ENCODE data around the gene RIPPLY1.

The RIPPLY1 gene

GRCh38 chrX:106903291-106903824 lies at the start of gene RIPPLY1:
Gene RIPPLY1, minus strand, starts transcription at chrX:106903341. Its CDS starts 54 bp downstream, at chrX:106903287.
- DNase-seq (ENCODE audit: low read depth): no peak

GRCh38 chrX:106952538-106952937 lies 49.4 kb upstream of the RIPPLY1 start:
- DNase-seq (ENCODE audit: low read depth): no peak

DNA sequence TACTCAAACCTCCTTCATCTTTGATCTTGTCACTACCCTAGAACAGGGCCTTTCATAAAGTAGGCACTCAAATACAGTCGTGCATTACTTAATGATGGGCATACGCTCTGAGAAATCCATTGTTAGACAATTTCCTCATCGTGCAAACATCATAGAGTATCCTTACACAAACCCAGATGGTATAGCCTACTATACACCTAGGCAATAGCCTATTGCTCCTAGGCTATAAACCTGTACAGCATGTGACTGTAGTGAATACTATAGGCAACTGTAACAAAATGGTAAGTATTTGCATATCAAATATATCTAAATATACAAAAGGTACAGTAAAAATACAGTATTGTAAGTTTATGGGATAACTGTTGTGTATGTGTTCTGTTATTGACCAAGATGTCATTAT lies 48.9 kb upstream of the RIPPLY1 start:
- no peak for DNase-seq (ENCODE audit: low read depth)

GRCh38 chrX:106951230-106951629 lies 48.1 kb upstream of the RIPPLY1 start:
- no peak for DNase-seq (ENCODE audit: low read depth)

DNA sequence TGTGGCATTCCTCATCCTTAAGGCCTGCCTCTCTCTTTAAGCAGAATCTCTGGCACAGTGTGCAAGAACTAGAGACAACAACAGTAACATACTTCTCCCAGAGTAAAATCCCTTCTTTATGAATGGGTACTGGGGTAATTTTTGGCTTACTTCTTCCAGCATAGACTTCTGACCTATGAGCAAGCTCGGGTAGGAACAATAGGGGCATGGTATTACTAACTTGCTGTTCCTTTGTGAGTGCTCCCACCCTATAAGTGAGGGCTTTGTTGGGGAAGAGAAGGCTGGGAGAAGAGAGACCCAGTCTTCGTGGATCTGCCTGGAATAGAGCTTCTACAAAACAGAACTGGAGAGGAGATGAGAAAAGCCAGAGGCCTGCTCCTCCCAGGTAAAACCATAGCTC lies 47.2 kb upstream of the RIPPLY1 start:
- no peak for DNase-seq (ENCODE audit: low read depth)

GRCh38 chrX:106949366-106949765 lies 46.2 kb upstream of the RIPPLY1 start:
- no peak for DNase-seq (ENCODE audit: low read depth)

- DNase-seq (ENCODE audit: low read depth): no peak
Observed at GRCh38 chrX:106948641-106949040, 45.5 kb upstream of the RIPPLY1 start.

DNA sequence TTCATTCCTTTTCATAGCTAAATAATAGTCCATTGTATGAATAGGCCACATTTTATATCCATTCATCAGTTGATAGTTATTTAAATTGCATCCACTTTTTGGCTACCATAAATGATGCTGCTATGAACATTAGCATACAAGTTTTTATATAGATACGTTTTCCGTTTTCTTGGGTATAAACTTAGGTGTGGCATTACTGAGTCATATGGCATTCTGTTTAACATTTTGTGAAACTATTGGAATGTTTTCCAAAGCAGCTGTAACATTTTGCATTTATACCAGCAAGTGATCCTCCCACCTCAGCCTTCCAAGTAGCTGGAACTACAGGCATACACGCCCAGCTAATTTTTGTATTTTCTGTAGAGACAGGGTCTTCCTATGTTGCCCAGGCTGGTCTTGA lies 43.3 kb upstream of the RIPPLY1 start:
- DNase-seq (ENCODE audit: low read depth): no peak

DNA sequence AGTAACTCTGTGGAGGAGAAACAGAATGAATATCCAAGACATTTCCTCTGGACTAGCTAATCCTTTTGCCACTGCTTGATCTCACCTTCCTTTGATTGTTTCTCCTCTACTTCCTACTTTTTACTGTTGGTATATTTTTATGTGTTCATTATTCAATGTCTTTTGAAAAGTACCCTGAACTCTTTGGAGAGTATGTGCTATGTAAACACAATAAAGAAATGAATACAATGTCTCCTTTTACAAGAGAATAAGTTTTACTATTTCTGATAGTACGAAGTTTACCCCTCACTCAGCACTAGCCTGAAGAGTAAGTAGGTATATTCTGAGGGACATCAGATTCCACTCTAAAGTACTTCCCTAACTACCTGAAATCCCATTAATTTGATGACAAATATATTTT lies 36.9 kb upstream of the RIPPLY1 start:
- DNase-seq (ENCODE audit: low read depth): no peak

- no peak for DNase-seq (ENCODE audit: low read depth)
Observed at GRCh38 chrX:106939566-106939965, 36.4 kb upstream of the RIPPLY1 start.

- DNase-seq (ENCODE audit: low read depth): no peak
Observed at GRCh38 chrX:106936246-106936645, 33.1 kb upstream of the RIPPLY1 start.

DNA sequence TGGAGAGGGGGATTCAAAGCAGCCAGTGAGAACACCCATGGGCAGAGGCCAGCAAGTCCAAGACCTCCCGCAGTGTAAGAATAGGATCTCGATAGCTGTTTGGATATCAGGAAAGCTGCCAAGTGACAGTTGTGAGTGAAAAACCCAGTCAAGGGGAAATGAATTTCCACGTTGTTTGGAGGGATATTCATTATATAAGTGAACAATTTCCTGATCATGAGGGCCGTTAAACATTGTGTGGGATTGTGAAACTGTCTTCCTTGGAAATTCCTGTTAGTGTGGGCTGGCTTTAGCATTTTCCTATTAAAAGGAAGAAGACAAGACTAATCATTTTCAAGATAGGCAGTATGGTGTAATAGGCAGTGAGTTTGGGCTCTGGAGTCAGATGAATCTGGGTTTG lies 32.0 kb upstream of the RIPPLY1 start:
- DNase-seq (ENCODE audit: low read depth): no peak

GRCh38 chrX:106933538-106933961 lies 30.4 kb upstream of the RIPPLY1 start:
- no peak for DNase-seq (ENCODE audit: low read depth)

- no peak for DNase-seq (ENCODE audit: low read depth)
Observed at GRCh38 chrX:106932960-106933537, 29.9 kb upstream of the RIPPLY1 start.

GRCh38 chrX:106932492-106932923 lies 29.4 kb upstream of the RIPPLY1 start:
- DNase-seq (ENCODE audit: low read depth): no peak

DNA sequence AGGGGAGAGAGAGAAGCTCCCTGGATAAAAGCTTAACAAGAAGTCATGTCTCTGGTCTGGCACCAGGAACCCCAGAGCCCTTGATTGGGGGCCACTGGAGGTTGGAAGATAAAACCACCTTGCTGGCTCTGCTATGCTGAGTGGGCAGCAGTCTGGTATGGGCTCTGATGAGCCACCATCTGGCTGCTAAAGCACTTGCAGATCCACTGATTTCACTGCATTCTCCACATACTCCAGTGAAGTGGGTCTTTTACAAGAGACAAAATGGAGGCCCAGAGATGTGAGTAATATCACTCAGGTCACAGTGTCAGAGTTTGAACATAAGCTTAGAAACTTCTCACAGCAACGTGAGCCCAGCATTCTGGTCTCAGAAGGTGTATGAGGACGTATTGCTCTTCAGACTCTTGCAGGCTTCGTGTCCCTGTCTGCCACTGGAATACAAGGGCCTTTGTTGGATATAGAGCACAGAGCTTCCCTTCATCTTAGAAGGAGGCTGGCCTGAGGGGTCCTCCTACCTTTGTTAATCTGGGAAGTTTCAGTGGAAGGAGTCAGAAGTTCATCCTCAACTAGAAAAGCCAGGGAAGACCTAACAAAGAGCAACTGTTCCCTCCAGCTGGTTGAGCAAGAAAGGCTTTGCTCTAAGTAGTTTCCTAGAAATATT lies 28.8 kb upstream of the RIPPLY1 start:
- no peak for DNase-seq (ENCODE audit: low read depth)

DNA sequence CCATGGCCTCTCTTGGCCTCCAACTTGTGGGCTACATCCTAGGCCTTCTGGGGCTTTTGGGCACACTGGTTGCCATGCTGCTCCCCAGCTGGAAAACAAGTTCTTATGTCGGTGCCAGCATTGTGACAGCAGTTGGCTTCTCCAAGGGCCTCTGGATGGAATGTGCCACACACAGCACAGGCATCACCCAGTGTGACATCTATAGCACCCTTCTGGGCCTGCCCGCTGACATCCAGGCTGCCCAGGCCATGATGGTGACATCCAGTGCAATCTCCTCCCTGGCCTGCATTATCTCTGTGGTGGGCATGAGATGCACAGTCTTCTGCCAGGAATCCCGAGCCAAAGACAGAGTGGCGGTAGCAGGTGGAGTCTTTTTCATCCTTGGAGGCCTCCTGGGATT lies 25.1 kb upstream of the RIPPLY1 start:
- DNase-seq (ENCODE audit: low read depth): no peak

- DNase-seq (ENCODE audit: low read depth): no peak
Observed at GRCh38 chrX:106927700-106928099, 24.6 kb upstream of the RIPPLY1 start.

DNA sequence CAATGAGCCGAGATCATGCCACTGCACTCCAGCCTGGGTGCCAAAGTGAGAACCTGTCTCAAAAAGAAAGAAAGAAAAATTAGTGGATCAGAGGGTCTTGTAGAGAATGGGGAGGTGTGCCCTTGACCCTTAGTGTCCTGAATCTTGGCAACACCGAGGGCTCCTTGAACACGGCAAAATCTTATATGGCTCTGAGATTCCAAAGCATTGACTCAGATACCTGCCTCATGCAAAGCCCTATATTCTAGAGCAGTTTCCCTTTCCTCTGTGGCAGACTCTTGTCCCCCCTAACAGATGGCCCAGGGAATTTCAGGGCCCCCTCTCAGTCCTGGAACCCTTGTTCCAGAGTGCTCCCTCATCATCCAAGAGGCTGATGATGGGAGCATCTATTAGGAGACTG lies 23.9 kb upstream of the RIPPLY1 start:
- DNase-seq (ENCODE audit: low read depth): no peak

GRCh38 chrX:106921637-106922036 lies 18.5 kb upstream of the RIPPLY1 start:
- DNase-seq (ENCODE audit: low read depth): no peak

- DNase-seq (ENCODE audit: low read depth): no peak
Observed at GRCh38 chrX:106919932-106920452, 16.9 kb upstream of the RIPPLY1 start, which contains the start of gene CLDN2. Gene CLDN2, plus strand, starts transcription at chrX:106920402. Its CDS starts 7,827 bp downstream, at chrX:106928229.

- no peak for DNase-seq (ENCODE audit: low read depth)
Observed at GRCh38 chrX:106917830-106918500, 14.8 kb upstream of the RIPPLY1 start.

GRCh38 chrX:106912864-106913263 lies 9.7 kb upstream of the RIPPLY1 start:
- no peak for DNase-seq (ENCODE audit: low read depth)

Data from activated T-helper 1 cell treated with Interleukin-2 at 50 U/mL for 16 hours (primary cell).